Purkinje cell (primary cell): Measurements from ENCODE around the gene IDI1. TPM values are rescaled to one million over a fixed set of nuclear protein-coding genes. Genes with fewer than 3 reads are reported as not detected.

Source experiments
- polyA plus RNA-seq: library from polyadenylated mRNA; unstranded; fragments of >200 nt; fragmentation: Nextera tagmentation; gene quantifications from 2 replicates; pipeline ENCODE4 v1.2.1, GENCODE V29; 2014

The IDI1 gene
- 73.1 and 117 TPM in 2 replicates for polyA plus RNA-seq

DNA sequence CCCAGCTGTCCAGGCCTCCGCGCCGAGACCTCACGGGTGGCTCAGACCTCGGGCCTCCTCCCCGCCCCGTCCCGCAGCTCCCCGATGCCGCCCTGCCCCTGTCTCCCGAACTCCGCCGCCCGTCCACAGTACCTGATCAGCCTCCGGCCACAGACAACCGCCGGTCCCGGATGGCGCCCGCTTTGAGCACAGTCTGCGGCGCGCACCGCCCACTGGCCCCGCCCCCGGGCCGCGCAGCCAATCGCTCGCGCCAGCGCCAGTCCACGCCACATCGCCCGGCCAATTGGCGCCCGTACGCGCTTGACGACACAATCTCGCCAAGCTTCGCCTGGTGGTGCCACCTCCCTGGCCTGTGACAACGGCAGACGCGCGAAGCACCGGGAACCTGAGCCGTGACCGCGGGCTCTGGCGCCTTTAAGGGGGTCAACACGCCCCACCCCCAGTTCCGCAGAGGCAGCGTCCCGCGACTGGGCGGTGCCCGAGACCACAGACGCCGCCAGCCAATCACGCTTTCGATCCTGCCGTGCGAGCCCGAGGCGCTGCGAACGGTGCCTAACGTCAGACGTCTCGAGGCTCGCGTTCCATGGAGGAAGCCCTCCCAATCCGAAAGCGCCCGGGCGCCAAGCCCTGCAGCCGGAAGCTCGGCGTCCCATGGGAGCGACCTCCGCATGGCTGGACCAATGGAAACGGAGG lies at the start of gene IDI1:
IDI1 (minus strand) TSS at position 388 of the 693 bp plus-strand sequence; CDS start at position 272, 116 bp downstream.

DNA sequence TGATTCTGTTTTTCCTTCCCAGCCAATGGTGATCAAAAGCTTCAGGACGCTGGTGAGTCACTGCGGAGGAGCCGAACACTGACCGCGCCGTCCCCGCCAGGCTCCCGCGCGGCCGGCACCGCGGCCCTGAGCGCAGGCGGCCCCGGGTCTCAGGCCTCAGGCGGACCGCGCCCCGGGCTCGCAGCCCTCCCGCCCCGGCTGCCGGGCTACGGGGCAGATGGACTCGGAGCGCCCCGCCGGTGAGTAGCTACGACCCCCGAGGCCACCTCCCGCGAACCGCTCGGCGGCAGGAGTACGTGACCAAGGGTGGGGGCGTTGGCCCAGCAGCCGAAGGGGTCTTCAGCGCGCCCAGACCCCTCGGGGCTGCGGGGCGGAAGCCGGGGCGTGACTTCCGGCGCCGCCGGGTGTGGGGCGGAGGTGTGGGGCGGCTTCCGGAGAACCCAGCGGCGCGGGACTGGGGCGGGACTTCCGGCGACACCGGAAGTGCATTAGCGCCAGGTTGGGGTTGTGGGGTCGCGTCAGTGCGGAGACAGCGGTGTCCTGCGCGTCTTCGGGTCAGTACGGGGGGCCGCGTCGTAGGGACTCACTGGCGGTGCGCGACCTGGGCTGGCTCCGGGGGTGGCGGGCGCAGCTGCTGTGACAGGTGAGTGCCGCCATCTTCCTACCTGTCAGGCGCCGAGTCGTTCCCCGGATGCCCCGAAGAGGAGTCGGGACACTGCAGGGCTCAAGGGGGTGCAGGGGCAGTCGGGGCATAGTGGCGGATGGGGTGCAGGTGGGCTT lies 7.6 kb upstream of the IDI1 start, which contains the start of gene WDR37:
WDR37 (plus strand) TSS at position 60 of the 780 bp plus-strand sequence. CDS start 15,771 bp downstream, outside the sequence.

DNA sequence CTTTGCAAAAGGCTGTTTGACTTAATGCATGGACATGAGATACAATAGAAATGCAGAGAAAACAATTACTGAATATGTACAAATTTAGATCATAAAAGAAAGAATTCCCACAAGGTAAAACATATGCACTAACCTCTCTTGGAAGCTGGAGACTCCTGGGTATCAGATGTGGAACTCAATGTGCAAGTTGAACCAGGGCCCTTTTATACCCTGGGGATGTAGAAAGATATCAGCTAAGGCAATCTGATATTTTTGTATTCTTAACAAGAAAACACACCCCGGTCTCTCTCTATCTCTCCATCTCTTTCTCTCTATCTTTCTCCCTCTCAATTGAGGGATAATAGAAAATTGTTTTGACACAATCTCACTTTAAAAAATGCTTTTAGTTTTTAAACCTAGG lies 23.2 kb downstream of the IDI1 start, which contains the start of gene IDI2:
IDI2 (minus strand) TSS at position 177 of the 400 bp plus-strand sequence. CDS start 1,136 bp downstream, outside the sequence.

Other genes starting within 250 kb of the IDI1 start
- gene LARP4B, start 117.4 kb downstream of the IDI1 start, polyA plus RNA-seq: 10.8 and 11.4 TPM in 2 replicates
- 22.2 and 45.6 TPM in 2 replicates for gene GTPBP4, start 60.7 kb downstream of the IDI1 start, polyA plus RNA-seq
- not detected in 2 replicates for gene IDI2, start 23.3 kb downstream of the IDI1 start, polyA plus RNA-seq
- gene WDR37, start 7.3 kb upstream of the IDI1 start, polyA plus RNA-seq: 6.4 and 7.7 TPM in 2 replicates